BJ (cell line): Measurements from ENCODE around the gene CDH23. TPM values are rescaled to one million over a fixed set of nuclear protein-coding genes. Genes with fewer than 3 reads are reported as not detected.

Source experiments
- CTCF ChIA-PET: fragments of 350-600 bp; formaldehyde crosslinking; extraction: SDS; loops from one replicate; lab custom pipeline; 2021; ENCODE audit warnings: antibody characterized with exemption, inconsistent platforms; lab: Yijun Ruan, JAX
- POLR2A ChIA-PET: fragments of 300-600 bp; sonication (Branson Sonifier 250); formaldehyde crosslinking; extraction: SDS; loops from one replicate; lab custom pipeline; 2021; ENCODE audit warnings: antibody characterized with exemption; lab: Charles Lee
- DNase-seq: peaks from one replicate; pipeline ENCODE4 v3.0.0-alpha.2; 2011; ENCODE audit warnings: low read depth
- H3K27me3 ChIP-seq: 2 replicates; pipeline ENCODE4 v1.6.0; 2011; ENCODE audit warnings: low read length; ENCODE audit not compliant: control insufficient read depth, insufficient read depth
- H3K36me3 ChIP-seq: 2 replicates; pipeline ENCODE4 v1.5.1; 2011; ENCODE audit warnings: low read length; ENCODE audit not compliant: control insufficient read depth, insufficient read depth
- H3K4me3 ChIP-seq: 2 replicates; pipeline ENCODE4 v1.5.1; 2011; ENCODE audit warnings: low read depth, mild to moderate bottlenecking, control low read depth, low read length
- polyA plus RNA-seq: library from polyadenylated mRNA; depleted of rRNA; stranded (reverse); fragments of >200 nt; gene quantifications from 2 replicates; pipeline ENCODE4 v1.2.3, GENCODE V29; 2011
- TF ChIP-seq, protein P1 (sequence below): IDR thresholded peaks from 2 replicates; pipeline ENCODE4 v1.5.1; 2011; ENCODE audit warnings: low read depth, mild to moderate bottlenecking, control low read depth, inconsistent platforms, low read length, moderate library complexity; ENCODE audit not compliant: insufficient read depth

CDH23 gene
- polyA plus RNA-seq, 1 experiment: 0.05 TPM

DNA sequence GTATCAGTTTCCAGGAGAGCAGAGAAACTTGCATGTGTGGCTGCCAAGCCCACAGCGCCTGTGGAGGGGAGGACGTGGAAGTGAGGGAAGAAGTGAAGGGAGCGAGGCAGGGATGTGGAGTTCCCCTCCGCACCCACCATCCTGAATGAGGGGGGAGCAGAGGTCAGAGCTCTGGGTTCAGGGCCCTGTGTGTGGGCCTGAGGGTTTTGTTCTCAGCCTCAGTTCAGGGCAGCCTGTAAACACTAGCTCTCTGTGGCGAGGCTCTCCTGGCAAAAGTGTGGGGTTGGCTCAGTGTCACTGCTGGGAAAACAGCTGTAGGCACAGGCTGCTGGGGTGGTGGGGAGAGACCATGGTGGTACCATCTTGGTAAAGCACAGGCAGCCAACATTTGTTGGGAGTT lies 214.4 kb downstream of the CDH23 start:
- ChIA-PET CTCF (interaction anchor here (1.2 to 9.5 kb wide), 3 partner anchors 9 to 296 kb away, joined by 4 to 89 read pairs (median 6); no protein-coding TSS in a partner anchor), POLR2A (no interaction called here)

DNA sequence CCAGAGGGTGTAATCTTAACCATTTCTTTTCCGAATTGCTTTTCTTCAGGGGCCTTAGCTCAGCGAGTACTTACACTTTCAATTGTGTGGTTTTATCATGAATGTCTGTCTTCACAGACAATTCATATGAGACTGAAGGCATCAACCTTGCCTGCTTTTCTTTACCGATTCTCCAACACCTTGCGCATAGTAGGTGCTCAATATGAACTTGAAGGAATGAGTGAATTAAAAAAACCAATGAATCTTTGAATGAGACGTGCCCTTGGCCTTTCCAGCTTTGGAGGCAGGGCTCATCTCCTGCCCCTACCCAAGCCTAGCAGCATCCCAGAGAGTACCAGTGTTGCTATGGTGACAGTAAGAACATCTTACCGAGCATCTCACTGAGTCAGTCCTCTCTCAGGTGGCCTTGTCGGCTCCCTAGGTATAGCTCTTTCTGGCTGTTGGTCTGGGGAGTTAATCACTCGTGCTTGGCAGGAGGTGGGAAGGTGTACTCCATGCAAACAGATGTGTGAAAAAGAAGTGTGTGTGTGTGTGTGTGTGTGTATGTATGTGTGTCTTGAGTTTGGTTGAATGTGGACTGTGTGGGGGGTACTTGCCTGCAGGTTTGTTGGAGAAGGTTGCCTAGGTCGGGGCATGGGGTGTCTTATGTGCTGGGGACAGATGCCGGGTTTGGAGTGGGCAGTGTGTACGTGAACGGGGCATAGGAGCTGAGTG lies 215.1 kb downstream of the CDH23 start:
- peaks cover 11% of the 10 kb centered on the region for H3K27me3 ChIP-seq
- no peak for DNase-seq
- no peaks in the 10 kb centered on the region for H3K36me3 ChIP-seq
- POLR2A ChIA-PET: no interaction called here
- TF ChIP-seq, protein P1, sequence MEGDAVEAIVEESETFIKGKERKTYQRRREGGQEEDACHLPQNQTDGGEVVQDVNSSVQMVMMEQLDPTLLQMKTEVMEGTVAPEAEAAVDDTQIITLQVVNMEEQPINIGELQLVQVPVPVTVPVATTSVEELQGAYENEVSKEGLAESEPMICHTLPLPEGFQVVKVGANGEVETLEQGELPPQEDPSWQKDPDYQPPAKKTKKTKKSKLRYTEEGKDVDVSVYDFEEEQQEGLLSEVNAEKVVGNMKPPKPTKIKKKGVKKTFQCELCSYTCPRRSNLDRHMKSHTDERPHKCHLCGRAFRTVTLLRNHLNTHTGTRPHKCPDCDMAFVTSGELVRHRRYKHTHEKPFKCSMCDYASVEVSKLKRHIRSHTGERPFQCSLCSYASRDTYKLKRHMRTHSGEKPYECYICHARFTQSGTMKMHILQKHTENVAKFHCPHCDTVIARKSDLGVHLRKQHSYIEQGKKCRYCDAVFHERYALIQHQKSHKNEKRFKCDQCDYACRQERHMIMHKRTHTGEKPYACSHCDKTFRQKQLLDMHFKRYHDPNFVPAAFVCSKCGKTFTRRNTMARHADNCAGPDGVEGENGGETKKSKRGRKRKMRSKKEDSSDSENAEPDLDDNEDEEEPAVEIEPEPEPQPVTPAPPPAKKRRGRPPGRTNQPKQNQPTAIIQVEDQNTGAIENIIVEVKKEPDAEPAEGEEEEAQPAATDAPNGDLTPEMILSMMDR: no peak
- CTCF ChIA-PET: interaction anchor here (0.7 to 9.5 kb wide), 6 partner anchors 10 to 297 kb away, joined by 3 to 89 read pairs (median 6); partner anchors contain the start of gene SLC29A3
- no peak overlapping the region for H3K4me3 ChIP-seq

More for the DNA sequence above, 214.4 kb downstream of the CDH23 start:
- H3K27me3 ChIP-seq: peaks cover 11% of the 10 kb centered on the region
- TF ChIP-seq, protein P1: no peak
- H3K36me3 ChIP-seq: no peaks in the 10 kb centered on the region
- no peak overlapping the region for H3K4me3 ChIP-seq
- no peak for DNase-seq

DNA sequence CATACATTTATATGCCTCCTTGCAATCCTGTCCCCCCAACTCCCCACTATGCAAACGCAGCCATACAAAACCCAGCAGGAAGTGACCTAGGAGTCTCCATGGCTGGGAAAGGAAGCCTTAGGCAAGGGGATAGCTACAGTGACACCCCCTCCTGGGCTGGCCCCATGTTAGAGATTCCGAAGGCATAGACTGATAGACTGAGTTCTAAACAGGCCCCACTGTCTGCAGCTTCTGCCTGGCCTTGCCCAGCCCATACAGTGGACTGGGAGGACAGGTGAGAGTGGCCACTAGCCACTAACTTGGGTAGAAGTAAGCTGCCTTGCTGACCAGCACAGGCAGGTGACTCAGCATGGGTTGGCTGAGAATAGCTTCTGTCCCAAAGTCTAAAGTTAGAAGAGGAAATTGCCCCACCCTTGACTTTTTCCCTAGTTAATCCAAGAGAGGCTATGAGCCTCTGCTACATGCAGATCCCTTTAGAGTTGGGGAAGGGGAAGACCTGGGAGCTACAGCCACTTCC lies 216.6 kb downstream of the CDH23 start:
- Histone ChIP-seq H3K4me3 (no peak overlapping the region), H3K27me3 (peaks cover 10% of the 10 kb centered on the region), H3K36me3 (no peaks in the 10 kb centered on the region)
- ChIA-PET CTCF (interaction anchor here (0.7 to 9.5 kb wide), 6 partner anchors 9 to 299 kb away, joined by 3 to 89 read pairs (median 4); partner anchors contain the start of gene SLC29A3), POLR2A (no interaction called here)
- TF ChIP-seq, protein P1: no peak
- no peak for DNase-seq

DNA sequence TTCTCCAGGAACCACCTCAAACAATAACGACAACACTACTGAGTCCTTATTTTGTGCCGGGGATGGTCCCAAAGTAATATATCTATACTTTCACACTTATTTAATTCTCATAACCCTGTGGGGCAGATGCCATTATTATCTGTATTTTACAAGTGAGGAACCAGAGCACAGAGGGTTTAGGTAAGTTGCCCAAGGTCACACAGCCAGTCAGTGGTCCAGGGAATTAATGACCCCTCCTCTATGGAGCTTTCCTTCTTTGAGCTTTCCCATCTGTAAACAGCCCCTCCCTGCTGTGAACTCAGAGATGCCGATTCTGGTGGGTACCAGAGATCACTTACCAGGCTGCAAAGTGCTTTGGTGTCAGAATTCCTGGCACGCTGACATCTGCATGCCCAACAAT lies 217.2 kb downstream of the CDH23 start:
- DNase-seq: no peak
- no peaks in the 10 kb centered on the region for H3K36me3 ChIP-seq
- ChIA-PET POLR2A (no interaction called here), CTCF (interaction anchor here (0.5 to 9.5 kb wide), 5 partner anchors 8 to 912 kb away, joined by 3 to 89 read pairs (median 4); no protein-coding TSS in a partner anchor)
- no peak overlapping the region for H3K4me3 ChIP-seq
- peaks cover 10% of the 10 kb centered on the region for H3K27me3 ChIP-seq
- TF ChIP-seq, protein P1: no peak

DNA sequence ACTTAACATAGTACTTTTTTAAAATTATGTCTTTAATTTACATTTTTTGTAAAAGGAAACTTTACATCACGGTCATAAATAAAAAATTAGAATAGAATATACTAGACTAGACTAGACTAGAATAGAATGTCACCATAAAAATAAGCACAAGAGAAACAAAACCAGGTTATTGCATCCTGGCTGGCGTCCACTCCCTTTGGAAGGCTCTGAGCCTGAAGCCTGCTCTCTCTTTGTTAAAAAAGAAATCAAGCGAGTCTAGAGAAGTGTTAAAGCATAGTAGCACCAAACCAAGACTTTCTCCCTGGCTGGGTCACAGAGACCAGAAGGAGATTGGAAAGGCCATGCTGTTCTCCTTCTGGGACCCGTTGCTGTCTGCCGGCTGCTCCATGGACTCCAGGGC lies 218.2 kb downstream of the CDH23 start:
- POLR2A ChIA-PET: no interaction called here
- Histone ChIP-seq H3K4me3 (no peak overlapping the region), H3K36me3 (no peaks in the 10 kb centered on the region), H3K27me3 (peaks cover 10% of the 10 kb centered on the region)
- TF ChIP-seq, protein P1: no peak
- CTCF ChIA-PET: interaction anchor here (9.5 kb wide), 1 partner anchor 7 kb away, joined by 89 read pairs; no protein-coding TSS in a partner anchor
- DNase-seq: no peak
